IPS-11a (cell line): ENCODE measurements around the gene CACNA1C.

Experiments
- H3K4me3 ChIP-seq: one replicate; pipeline ENCODE4 v1.5.1; 2013; ENCODE audit warnings: low read depth, low read length, control low read depth

Gene CACNA1C

DNA sequence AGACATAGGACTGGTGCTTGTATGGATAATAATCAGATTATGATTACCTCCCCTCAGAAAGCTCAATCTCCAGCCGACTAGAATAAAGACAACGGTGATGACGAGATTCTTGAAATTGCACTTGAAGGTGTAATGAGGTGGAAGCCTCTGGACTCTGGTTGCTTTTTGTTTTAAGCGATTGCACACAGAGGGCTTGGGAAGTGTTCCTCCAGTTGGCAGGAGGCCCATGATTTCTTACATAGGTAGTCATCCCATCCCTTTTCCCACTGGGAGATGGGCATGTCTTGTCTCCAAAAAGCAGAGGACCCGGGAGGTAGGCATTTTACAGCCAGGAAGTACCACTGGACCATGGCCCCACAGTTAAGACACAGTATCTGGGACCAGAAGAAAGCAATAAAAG is 576.3 kb downstream of the CACNA1C start:
- H3K4me3 ChIP-seq, result no peak overlapping the region

DNA sequence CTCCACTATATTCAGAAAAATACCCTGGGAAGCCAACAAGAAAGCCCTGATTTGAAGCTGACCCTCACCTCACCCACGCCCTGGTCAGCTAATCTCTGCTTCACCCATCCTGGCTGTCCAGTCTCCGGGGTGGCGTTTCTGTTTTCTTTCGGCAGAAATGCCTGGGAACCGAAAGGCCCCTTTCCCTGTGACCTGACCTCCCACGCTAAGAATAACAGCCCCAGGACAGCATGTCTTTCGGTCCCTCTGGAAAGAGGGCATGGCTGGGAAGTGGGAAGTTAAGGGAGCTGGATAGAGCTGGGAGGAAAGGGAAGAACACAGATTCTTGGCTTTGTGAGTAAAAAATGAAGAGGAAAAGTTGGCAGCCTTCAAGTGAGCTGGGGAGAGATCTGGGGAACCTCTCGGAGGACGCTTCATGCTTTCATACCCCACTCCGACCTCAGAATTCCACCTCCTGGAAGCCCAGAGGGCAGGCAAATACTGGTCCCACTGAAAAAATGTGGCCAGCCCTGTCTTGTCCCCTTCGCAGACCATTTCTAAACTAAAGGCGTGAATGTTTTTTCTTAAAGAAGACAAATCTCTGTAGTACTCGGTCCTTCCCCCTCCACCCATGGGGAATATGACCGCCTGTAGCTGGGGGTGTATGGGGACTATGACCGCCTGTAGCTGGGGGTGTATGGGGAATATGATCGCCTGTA is 579.0 kb downstream of the CACNA1C start:
- no peak overlapping the region for H3K4me3 ChIP-seq

DNA sequence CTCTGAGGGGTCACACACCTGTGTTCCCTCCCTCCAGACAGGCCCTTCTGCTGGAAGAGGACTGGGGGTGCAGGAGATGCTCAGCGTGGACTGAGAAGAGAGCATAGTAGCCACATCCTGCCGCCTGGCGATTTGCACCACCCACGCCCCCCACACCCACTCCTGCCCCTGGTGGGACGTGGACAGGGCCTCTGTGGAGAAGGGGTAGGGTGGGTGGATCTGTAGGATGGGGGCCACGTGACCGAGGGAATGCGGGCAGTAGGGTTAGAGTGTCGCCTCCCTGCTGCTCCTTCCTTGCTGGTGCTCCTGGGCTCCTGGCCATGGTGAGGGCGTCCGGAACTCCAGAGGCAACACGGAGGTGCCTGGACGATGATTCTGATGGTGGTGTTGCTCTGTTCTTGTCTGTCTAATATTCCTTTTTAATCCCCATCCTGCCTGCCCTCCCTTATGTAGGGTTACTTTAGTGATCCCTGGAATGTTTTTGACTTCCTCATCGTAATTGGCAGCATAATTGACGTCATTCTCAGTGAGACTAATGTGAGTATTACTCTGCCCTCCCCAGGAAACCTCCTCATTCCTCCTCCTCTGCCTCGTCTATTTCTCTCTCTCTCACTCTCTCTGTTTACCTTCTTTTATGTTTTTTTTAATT is 580.5 kb downstream of the CACNA1C start:
- no peak overlapping the region for H3K4me3 ChIP-seq

DNA sequence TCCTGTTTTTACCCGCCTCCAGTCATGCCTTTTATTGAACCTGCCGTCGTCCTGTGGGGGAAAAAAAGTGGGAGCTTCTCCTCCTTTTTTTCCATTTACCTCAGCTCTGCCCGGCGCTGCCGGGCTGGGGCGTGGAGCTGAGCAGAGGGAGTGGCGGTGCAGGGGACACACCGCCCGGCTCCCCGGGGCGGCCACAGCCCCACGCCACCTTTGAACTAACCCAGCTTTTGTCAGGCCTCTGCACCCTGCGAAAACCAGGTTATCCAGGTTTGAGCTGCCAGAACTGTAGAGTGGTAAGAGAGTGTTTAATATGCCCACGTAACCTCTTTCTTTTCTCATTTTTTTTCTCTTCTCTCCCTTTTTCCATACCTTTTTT is 581.0 kb downstream of the CACNA1C start:
- H3K4me3 ChIP-seq, result no peak overlapping the region

DNA sequence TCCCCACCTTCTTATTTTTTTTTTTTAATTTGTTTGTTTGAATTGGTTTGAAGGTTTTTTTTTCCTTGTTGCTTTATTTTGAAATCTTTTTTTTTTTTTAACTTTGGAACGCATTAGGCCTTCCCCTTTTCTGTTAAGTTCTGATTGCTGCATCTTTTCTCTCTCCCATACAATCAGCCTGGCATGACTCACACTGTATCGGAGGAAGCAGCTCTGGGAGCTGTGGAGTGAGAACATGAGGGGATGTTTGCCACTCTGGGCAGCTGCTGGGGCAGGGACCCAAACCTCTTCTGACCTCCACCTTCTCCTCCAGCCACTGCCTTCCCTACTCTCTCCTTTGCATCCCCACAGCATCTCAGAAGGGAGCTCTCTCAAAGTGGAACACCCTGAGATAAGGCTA is 581.7 kb downstream of the CACNA1C start:
- H3K4me3 ChIP-seq, result no peak overlapping the region

DNA sequence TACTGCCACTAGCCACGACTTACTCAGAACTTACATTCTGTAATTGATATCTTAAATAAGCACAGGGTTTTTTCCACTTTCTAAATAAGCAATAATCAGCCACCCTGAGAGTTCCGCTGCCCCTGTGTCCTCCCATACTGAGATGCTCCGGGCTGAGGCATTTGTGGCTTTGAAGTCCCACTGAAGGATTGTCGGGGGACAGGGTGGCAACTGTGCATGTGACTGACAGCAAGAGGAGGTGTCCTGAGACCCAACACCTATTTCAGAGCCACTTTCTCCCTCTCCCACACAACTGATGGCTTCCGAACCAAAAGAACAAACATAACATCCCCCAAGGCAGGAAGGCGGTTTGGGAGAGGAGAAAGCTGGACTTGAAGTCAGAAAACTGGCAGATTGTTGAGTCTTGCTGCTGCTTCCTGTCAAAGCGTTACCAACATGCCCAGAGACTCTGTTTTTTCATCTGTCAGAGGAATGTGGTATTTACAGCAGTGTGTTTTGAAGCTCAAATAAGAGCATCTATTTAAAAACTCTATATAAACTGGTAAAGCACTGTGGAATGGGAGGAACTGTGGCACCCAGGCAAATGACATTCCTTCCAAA is 584.1 kb downstream of the CACNA1C start:
- no peak overlapping the region for H3K4me3 ChIP-seq

DNA sequence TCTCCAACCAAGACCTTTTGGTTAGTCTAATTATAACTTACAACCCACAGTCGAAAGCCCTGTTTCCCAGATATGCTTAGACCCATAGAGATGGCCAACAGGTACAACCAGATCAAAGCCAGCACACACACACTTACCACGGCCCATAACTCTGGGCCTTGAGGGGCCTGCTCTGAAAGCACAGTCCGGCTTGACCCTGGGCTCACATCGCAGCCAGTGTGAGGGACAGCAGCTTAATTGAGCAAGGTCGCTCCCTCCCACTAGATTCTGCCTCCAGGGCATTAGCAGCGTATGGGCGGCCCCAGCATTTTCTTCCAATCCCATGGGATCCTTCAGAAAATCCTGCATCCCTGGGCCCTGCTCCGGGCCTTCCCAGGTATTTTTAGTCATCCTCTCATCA is 584.6 kb downstream of the CACNA1C start:
- no peak overlapping the region for H3K4me3 ChIP-seq

DNA sequence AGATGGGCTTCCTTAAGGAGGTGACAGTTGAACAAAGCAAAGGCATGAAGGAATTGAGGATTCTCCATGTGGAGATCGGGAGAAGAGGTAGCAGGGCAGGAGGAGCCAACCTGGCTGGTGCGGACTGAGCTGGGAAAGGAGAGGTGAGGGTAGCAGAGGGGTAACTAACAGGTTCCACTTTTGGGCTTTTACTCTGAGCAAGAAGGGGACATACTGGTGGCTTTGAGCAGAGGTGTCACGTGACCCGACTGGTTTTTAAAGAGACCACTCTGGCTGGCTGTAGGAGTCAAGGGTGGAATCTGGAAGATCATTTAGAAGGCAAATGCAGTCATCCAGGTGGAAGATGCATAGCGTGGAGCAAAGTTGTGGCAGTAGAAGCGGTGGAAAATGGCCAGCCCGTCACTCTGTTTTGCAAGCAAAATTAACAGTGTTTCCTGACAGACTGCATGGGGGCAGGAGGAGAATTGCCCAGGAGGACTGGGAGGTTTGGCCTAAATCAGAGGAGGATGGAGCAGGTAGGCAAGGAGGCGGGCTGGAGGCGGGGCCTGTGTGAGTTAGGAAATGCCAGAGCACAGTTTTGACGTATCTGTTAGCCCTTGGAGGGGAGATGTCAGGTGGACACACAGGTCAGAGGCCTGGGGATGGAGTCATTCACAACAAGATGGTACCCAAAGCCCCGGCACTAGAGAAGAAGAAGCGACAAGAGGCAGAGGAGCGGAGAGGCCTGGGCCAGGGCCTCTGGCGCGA is 585.7 kb downstream of the CACNA1C start:
- H3K4me3 ChIP-seq, result no peak overlapping the region

DNA sequence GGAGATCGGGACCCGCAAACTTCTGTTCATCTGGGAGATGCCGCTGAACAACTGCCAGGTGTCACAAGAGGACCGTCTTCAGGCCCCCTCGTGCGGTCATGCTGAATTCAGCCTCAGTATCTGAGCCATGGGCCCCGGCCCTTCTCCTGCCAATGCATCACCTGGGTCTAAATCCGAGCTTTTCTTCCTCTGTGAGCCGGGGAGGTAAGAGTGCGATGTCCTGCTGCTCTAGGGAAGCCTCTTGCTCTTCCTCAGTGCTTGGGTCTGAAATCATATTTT is 586.2 kb downstream of the CACNA1C start:
- no peak overlapping the region for H3K4me3 ChIP-seq

DNA sequence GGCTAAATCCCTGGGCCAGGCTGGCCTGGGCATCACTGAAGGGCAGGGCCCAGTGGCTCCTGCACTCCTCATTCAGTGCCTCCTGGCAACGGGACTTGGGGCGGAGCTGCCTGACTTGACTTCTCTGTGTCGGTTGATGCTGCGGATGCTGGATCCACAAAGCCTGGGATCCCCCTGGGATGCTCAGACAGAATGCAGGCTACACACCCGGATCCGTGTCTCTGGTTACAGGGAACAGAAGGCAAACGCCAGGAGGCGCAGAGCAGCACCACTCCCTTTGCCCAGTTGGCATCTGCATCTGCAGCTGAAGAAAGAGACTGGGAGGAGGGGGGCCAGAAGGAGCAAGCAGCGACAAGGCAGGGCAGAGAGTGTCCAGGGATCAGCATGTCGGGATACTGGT is 587.5 kb downstream of the CACNA1C start:
- H3K4me3 ChIP-seq, result no peak overlapping the region

DNA sequence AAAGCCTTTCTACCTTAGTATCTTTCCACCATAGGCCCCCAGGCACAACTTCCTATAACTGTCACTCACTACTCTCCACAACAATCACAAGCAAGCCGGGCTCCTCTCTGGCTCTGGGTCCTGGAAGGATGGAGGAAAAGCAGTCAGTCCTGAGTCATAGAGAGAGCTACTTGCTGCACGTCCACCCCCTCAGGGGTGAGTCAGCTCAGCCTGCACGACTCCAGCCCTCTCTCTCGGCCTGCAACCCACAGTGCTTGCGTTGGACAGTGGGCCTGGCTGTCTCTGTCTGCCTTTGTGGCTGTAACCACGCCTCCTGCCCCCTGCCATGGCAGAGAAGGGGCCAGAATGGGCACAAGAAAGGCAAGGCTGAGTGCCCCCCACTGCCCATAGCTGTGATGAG is 587.9 kb downstream of the CACNA1C start:
- no peak overlapping the region for H3K4me3 ChIP-seq

DNA sequence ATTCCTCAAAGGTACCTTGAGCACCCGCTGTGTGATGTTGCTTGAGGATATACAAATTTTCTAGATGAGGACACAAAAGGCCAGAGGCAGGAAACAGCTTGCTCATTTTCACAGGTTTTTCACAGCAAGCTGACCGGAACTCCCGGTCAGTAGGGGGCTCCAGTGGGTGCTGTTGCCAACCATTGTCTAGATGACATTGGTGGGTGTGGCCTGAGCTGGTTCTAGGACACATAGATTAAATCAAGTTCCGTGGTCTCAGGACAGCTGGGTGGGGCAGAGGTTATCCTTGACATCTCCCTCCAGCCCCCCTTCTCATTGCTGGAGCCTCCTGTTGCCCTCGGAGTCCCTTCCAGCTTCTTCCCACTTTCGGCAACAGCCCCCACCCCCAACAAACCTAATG is 588.4 kb downstream of the CACNA1C start:
- no peak overlapping the region for H3K4me3 ChIP-seq

DNA sequence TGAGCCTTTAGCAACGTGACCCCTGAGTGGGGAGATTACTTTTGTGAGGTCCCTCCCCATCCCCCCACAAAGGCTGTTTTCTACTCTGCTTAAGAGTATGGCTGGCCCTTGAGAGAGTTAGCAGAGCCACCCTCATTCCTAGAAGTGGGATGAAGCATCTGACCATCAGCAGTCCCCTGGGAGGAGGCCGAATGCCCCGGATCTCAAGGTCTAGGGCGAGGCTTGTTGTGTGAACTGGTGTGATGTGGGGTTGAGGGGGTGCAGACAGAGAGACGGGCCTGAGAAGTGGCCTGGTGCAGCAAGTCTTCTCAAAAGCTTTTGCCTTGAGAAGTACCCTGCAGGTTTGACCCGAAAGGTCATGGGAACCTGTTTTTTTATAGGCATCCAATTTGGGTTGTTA is 589.0 kb downstream of the CACNA1C start:
- H3K4me3 ChIP-seq, result no peak overlapping the region

DNA sequence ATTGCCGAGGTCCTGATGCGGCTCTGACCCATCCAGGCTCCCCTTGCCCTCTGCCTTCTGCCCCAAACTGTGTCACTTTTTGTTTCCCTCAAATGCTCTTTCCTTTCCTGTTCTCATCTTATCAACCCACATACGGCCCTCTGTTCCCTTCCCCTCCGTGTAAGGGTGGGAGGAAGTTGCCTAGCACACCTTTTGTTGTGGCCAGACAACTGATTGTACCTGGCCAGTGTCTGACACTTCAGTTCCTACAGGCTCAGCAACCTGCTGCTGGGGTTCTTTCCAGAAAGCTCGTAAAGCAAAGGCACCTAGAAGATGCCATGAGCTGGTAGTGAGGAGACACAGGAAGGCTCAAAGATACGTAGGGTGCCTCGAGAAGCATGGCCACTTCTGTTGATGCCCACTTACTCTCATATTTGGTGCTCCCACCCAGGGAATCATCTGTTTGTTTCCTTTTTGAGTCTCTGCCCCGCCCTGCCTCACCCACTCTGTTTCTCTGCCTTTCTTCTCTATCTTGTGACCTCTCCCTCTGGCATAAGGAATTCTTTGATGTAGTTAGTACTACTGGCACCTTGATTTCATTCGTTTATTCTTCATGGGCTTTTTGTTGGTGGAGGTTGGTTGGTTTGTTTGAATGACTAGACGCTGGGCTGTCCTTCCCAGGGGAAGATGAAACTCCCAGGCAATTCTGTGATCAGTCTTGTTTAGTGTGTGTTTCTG is 589.5 kb downstream of the CACNA1C start:
- H3K4me3 ChIP-seq, result no peak overlapping the region

DNA sequence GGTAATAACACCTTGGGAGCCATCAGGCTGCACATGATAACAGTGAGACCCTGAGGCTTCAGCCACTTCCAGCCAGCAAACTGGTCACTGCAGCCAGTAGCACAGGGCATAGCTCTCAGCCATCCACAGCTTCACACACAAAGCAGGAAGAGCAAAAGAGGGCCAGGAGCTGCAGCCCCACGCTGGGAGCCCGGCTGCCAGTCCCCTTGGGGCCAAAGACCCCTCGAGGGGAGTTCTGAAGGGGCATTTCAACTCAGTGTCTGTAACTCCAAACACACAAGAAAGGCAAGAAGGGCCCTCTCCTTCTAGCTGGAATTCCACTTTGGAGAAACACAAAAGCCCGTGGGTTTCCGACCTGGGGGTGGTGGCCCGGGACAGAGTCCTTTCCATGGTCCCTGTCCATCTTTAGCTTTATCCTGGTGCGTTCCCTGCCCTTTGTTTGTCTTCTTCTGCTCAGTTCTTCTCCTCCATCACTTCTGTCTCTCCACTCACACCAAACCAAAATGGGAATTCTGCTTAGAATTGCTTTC is 590.2 kb downstream of the CACNA1C start:
- no peak overlapping the region for H3K4me3 ChIP-seq

DNA sequence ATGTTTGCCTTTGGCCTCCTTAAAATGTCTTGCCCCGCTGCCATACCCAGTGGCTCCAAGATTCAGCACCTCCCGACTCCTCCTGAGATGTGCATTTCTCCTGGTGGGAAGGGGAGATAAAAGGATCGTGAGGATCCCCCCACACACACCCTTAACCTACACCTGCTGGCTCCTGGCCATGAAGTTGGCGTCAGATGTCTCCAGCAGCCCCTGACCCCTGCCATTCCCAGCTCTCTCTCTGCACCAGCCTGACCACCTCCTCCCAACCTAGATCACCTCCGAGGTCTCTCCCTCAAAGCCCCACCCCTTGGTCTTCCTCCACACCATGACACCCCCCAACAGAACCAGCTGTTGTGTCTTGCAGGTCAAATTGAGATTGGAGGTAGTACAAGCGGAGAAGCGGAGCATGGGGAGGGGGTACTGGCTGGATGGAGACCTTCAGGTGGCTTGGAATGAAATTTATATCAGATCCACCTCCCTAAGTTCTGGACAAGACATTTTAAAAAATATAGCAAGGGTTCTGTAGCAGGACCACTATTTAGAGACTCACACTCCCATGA is 590.9 kb downstream of the CACNA1C start:
- no peak overlapping the region for H3K4me3 ChIP-seq

DNA sequence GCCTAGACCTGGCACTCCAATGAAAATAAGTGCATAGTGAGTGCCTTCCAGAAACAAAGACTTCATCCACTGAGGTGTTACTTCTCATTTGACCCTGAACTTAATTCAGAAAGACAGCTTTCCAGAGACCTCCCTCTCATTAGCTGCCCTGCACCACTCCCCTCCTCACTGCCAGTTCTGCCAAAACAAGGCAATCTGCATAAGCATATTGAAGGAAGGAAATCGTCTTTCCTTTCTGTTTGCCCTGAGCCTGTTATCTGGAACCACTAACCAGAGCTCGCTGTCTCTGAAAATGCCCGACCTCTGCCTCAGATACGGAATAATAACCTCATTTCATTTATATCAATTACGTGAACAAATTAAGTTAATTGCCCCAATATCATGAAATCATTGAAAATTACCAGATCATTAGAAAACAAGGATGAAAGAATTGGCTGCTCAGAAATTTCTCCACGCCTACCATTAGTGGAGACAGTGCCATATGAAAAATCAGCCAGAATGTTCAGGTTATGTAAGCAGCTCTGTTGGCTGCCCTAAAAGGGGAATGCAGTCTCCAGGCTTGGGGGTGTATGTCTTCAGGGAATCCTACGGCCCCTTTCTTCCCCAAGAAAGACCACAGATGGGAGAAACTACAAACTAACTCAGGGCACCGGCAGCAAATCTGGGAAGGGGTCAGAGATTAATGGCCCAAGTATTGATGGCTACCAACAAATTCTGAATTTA is 592.1 kb downstream of the CACNA1C start:
- no peak overlapping the region for H3K4me3 ChIP-seq

DNA sequence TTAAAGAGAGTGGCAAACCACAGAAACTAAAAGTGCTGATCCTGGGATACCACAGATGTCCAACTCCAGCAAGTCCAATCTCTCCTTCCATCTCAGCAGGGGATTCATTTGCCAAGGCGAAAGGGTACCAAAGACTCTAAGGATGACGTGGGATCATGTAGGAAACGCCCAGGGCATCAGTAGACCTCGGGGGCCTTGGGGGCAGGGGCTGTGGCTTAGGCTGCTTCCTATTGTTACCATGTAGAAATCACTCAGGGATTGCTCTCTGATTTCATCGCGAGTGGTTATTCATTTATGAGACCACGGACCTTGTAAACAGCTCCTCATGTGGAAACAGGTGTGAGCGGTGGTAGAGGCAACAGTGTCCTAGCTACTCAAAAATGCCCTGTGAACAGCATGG is 592.7 kb downstream of the CACNA1C start:
- no peak overlapping the region for H3K4me3 ChIP-seq

DNA sequence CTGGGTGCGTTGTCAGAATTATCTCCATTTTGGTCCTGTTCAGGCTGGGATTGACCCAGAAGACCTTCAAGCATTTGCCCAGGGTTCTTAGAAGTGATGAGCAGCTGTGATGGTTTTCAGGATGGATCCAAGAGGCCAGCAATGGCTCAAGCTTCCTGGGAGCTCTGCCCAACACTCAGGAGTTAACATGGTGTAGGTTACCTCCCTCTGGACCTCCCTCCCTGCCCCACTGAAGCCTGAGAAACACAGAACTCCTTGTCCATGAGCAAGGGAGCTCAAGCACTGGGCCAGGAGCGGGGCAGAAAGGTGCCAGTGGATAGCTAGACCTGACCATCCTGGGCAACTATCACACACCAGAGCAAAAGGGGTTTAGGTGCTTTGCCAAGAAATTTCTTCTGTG is 593.6 kb downstream of the CACNA1C start:
- H3K4me3 ChIP-seq, result no peak overlapping the region

DNA sequence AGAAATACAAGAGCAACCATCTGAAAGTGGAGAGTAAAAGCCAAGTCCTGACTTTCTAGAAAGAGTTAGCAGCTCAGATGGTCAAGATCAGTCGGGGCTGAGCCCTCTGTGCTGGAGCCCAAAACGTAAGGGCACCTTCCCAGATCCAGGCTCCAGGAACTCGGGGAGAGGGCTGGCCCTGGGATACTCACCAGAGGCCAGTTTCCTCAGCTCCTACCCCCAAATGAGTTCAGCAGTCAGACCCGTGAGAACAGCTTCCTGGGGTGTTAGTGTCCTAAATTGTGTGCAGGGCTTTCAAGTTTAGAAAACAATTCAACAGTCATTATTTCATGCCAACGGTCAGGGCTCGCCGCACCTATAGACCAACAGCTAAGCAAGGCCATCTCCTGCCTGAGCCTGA is 594.4 kb downstream of the CACNA1C start:
- H3K4me3 ChIP-seq, result no peak overlapping the region
